Right lobe of liver (tissue), 6 donors: ENCODE results near the gene SCUBE1. TPM values are rescaled to one million over a fixed set of nuclear protein-coding genes. Genes with fewer than 3 reads are reported as not detected.

ENCODE experiments used
- ATAC-seq, 4 donors: fragments of 200-7000 bp; cut with Tn5 transposase; one replicate each; pipeline ENCODE4 v1.9.1; 2020; ENCODE audit warnings: mild to moderate bottlenecking in 4 of 4, moderate library complexity in 4 of 4
- DNase-seq, 3 donors: peaks; one replicate each; pipeline ENCODE4 v3.0.0-alpha.2; 2020
- H3K27ac ChIP-seq, 3 donors: fragments of 200-600 bp; one replicate each; pipeline ENCODE4 v1.8.0; 2022
- H3K27me3 ChIP-seq, 2 donors: fragments of 200-600 bp; one replicate each; pipeline ENCODE4 v1.8.0; 2022
- H3K36me3 ChIP-seq, 4 donors: fragments of 200-600 bp; sonication (generic) in 1 of 4; one replicate each; pipeline versions ENCODE4 v1.5.1 to v1.8.0; 2017 to 2022; ENCODE audit warnings: control low read depth in 1 of 4
- H3K4me1 ChIP-seq, 4 donors: fragments of 200-600 bp; sonication (generic) in 1 of 4; one replicate each; pipeline versions ENCODE4 v1.5.1 to v1.8.0; 2017 to 2022; ENCODE audit warnings: control low read depth in 1 of 4
- H3K4me3 ChIP-seq, 3 donors: fragments of 200-600 bp; one replicate each; pipeline ENCODE4 v1.8.0; 2022
- H3K9me3 ChIP-seq, 4 donors: fragments of 200-600 bp; sonication (generic) in 1 of 4; one replicate each; pipeline versions ENCODE4 v1.5.1 to v1.8.0; 2017 to 2022; ENCODE audit warnings: control low read depth in 1 of 4
- POLR2A ChIP-seq: fragments of 450-650 bp; IDR thresholded peaks from one replicate; pipeline ENCODE4 v1.6.1; 2017; ENCODE audit warnings: antibody characterized with exemption, mild to moderate bottlenecking
- WGBS: methylation state at CpG from one replicate; pipeline ENCODE4 v1.1.6; 2018; ENCODE audit warnings: low coverage, low lambda C conversion rate; ENCODE audit not compliant: insufficient coverage; ENCODE audit errors: missing lambda C conversion rate; 5-methylcytosine and 5-hydroxymethylcytosine counted together
- intact Hi-C, 2 donors: fragments of 100-400 bp; cut with DNase I; formaldehyde crosslinking; loops; one replicate each; pipeline versions ENCODE4 v1.11.2 to v1.14.1; 2022
- total RNA-seq, 6 experiments: library from RNA; depleted of rRNA in 2 of 6; stranded (reverse); fragments of >200 nt in 2 of 6; fragmentation: NEBNext Ultra II Directional in 3 of 6; extraction: Animal tissue kit (Norgen Biotek cat#: 25700) in 3 of 6; gene quantifications; one replicate each; pipeline versions ENCODE4 v1.1.0 to v1.2.4, GENCODE V29; 2016 to 2023
- TF ChIP-seq, protein P1 (sequence below), 4 donors: fragments of 200-600 bp in 3 of 4; fragments of 450-650 bp in 1 of 4; IDR thresholded peaks; one replicate each; pipeline versions ENCODE4 v1.5.1 to v1.8.0; 2016 to 2022; ENCODE audit warnings: antibody characterized with exemption in 4 of 4, mild to moderate bottlenecking in 2 of 4
- donor health status: DM: no; HTN: yes; CAD: no.
- donor health status: DM: no; HTN: no; CAD: no.
- donor health status: DM: no; HTN: no; CAD: no.
- donor health status: DM: no; HTN: yes; CAD: no.
- donor health status: DM: no; HTN: yes; CAD: no.

SCUBE1 gene
- total RNA-seq, 6 experiments from 2014 or later = 0.73 to 11.7 (median 2.7) TPM

DNA sequence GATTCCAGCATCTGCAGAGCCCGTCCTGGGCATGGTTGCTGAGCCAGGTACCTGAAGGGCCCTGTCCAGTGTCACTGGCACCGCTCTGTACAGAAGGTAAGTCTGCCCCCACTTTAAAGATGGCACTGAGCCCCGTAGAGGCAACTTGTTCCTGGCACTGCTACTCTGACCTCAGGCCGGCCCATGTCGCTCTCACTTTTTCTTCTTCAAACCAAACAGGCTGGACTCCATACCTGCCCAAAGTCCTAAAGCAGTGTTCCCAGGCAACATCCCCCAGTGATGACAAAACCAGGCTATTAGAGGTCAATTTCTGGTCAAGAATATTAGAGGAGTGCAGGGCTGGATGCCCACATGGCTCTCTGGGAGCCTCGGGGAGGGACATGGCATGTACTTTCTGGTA is 109.6 kb downstream of the SCUBE1 start:
- 28% methylated on average over 3 of the region's 6 CpGs for WGBS
- no peaks in the 10 kb centered on the region for H3K27me3 ChIP-seq
- peak; percentile 14 to 57 (median 46) for ATAC-seq
- peak overlapping the region; percentile 10 to 84 (median 56) for H3K27ac ChIP-seq
- H3K9me3 ChIP-seq = no peaks in the 10 kb centered on the region
- H3K4me1 ChIP-seq = peaks cover 2 to 65% (median 35%) of the 10 kb centered on the region in 4 donors
- H3K4me3 ChIP-seq = no peak overlapping the region
- DNase-seq = peak; percentile 44 to 92 (median 82)
- no peaks in the 10 kb centered on the region for H3K36me3 ChIP-seq
- no peak for TF ChIP-seq POLR2A
- TF ChIP-seq, protein P1, sequence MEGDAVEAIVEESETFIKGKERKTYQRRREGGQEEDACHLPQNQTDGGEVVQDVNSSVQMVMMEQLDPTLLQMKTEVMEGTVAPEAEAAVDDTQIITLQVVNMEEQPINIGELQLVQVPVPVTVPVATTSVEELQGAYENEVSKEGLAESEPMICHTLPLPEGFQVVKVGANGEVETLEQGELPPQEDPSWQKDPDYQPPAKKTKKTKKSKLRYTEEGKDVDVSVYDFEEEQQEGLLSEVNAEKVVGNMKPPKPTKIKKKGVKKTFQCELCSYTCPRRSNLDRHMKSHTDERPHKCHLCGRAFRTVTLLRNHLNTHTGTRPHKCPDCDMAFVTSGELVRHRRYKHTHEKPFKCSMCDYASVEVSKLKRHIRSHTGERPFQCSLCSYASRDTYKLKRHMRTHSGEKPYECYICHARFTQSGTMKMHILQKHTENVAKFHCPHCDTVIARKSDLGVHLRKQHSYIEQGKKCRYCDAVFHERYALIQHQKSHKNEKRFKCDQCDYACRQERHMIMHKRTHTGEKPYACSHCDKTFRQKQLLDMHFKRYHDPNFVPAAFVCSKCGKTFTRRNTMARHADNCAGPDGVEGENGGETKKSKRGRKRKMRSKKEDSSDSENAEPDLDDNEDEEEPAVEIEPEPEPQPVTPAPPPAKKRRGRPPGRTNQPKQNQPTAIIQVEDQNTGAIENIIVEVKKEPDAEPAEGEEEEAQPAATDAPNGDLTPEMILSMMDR (IDR thresholded peaks at IDR 0.05) = no peak
- intact Hi-C loops = loop anchor here (5.0 kb wide), 2 partner anchors 109 to 154 kb away; partner anchors contain the start of gene SCUBE1 (in 1 of the 2)

DNA sequence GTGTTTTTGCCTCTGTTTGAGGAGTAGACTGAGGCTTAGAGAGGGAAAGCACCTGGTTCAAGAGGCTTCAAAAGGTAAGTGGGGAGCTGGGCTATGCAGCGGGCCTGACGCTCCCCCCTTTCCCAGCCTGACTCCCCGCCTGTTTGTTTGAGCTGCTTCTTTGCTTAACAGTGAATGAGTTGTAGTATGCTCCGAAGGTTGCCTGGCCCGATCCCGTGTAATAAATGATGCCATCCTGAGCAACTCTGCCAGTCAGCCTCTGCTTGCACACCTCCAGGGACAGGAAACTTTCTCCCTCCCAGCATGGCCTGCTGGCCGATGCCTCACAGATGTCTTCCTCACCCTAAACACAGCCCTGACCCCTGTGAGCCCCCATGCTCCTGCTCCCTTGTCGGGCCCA is 110.7 kb downstream of the SCUBE1 start:
- H3K4me1 ChIP-seq = peaks cover 2 to 56% (median 30%) of the 10 kb centered on the region in 4 donors
- H3K36me3 ChIP-seq = no peaks in the 10 kb centered on the region
- no peaks in the 10 kb centered on the region for H3K27me3 ChIP-seq
- H3K4me3 ChIP-seq = no peak overlapping the region
- 19% methylated on average over 7 of the region's 8 CpGs for WGBS
- ATAC-seq = peak; percentile 5 to 20 (median 12)
- intact Hi-C loops = loop anchor here (5.0 kb wide), 2 partner anchors 110 to 155 kb away; partner anchors contain the start of gene SCUBE1 (in 1 of the 2)
- no peaks in the 10 kb centered on the region for H3K9me3 ChIP-seq
- peak in 2 of 3 donors; percentile 52 to 69 for DNase-seq
- TF ChIP-seq POLR2A = no peak
- TF ChIP-seq, protein P1 (IDR thresholded peaks at IDR 0.05) = no peak
- H3K27ac ChIP-seq = peak overlapping the region in 2 of 3 donors; percentile 0 to 84

DNA sequence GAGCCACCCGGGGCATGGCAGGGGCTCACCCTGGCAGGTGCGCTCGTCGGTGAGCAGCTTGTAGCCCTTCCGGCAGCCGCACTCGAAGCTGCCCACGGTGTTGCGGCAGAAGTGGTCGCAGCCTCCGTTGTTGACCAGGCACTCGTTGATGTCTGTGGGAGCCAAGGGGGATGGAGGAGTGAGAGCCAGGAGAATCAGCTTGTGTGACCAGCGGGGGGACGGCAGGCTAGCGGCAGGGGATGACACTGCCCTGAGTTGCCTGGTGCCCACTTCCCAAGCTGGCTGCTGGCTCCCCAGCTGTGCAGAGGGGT is 111.5 kb downstream of the SCUBE1 start:
- Histone ChIP-seq H3K27me3 (no peaks in the 10 kb centered on the region), H3K36me3 (no peaks in the 10 kb centered on the region), H3K27ac (no peak overlapping the region), H3K4me3 (no peak overlapping the region), H3K4me1 (peaks cover 0 to 48% (median 24%) of the 10 kb centered on the region in 4 donors), H3K9me3 (no peaks in the 10 kb centered on the region)
- DNase-seq = no peak
- WGBS = no CpG with 5 or more reads among the region's 15 CpGs
- no peak for TF ChIP-seq POLR2A
- TF ChIP-seq, protein P1 (IDR thresholded peaks at IDR 0.05) = no peak
- no peak for ATAC-seq
- intact Hi-C loops = loop anchor here (5.0 kb wide), 2 partner anchors 111 to 156 kb away; partner anchors contain the start of gene SCUBE1 (in 1 of the 2)

DNA sequence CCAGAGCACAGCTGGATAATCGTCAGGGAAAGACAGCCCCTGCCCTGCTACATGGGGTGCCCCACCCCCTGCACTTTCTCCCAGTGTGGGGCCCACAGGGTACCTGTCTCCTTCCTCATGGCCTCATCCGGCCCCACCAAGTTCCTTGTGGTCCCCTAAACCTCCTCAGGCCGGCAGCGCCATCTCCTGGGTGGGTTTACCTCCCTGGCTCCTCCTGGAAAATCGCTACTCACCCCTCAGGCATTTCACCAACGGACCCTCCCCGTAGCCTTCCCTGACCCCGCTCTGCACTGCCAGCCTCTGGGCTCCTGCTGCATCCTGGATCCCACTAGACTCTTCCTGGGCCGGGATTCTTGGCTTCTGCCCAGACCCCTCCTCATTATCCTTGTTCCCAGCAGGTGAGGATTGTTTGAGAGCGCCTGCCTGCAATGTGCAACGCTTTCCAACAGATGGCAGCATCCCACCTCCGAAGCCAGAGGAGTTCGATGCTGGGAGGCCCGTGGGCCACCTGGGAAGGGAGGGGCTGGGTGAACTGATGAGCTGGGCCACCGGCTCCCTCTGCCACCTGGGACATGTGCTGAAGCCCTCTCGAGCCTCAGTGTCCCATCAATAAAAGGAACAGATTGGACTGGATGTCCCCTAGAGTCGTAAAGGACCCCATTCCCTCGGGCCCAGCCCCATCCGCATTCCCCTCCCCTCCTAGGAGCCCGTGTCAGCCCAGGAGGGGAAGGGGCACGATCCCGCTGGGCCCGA is 112.0 kb downstream of the SCUBE1 start:
- intact Hi-C loops = loop anchor here (5.0 kb wide), 2 partner anchors 111 to 156 kb away; partner anchors contain the start of gene SCUBE1 (in 1 of the 2)
- DNase-seq = peak; percentile 66 to 72 (median 68)
- Histone ChIP-seq H3K27me3 (no peaks in the 10 kb centered on the region), H3K9me3 (no peaks in the 10 kb centered on the region), H3K4me1 (peaks cover 0 to 44% (median 23%) of the 10 kb centered on the region in 4 donors), H3K27ac (no peak overlapping the region), H3K36me3 (no peaks in the 10 kb centered on the region), H3K4me3 (no peak overlapping the region)
- TF ChIP-seq POLR2A = no peak
- TF ChIP-seq, protein P1 (IDR thresholded peaks at IDR 0.05) = peak; percentile 89 to 96 (median 92)
- peak; percentile 33 to 46 (median 40) for ATAC-seq
- 18% methylated on average over 14 of the region's 23 CpGs for WGBS
